Measurements from ENCODE around the gene MC3R.
"Not testable (repeated sequence)": the region's sequence is repeated elsewhere in the genome, so short reads cannot be mapped to it uniquely, and the experiment has no call there.

Gene MC3R

GRCh38 chr20:56247954-56248782 is at the start of gene MC3R:
Gene MC3R (plus strand): TSS chr20:56248732. CDS start chr20:56248844, 112 bp downstream.
- peak; percentile 13 to 26 for DNase-seq

GRCh38 chr20:56200456-56200855 is 48.1 kb upstream of the MC3R start:
- no peak for DNase-seq

- DNase-seq, result no peak
Observed at GRCh38 chr20:56202493-56203077, 45.9 kb upstream of the MC3R start.

GRCh38 chr20:56204206-56204605 is 44.3 kb upstream of the MC3R start:
- no peak for DNase-seq

- no peak for DNase-seq
Observed at GRCh38 chr20:56205346-56205745, 43.2 kb upstream of the MC3R start.

- no peak for DNase-seq
Observed at GRCh38 chr20:56207656-56208055, 40.9 kb upstream of the MC3R start.

- no peak for DNase-seq
Observed at GRCh38 chr20:56208121-56208520, 40.4 kb upstream of the MC3R start.

- no peak for DNase-seq
Observed at GRCh38 chr20:56211051-56211450, 37.5 kb upstream of the MC3R start.

- no peak for DNase-seq
Observed at GRCh38 chr20:56212091-56212490, 36.4 kb upstream of the MC3R start.

- DNase-seq, result no peak
Observed at GRCh38 chr20:56213321-56213720, 35.2 kb upstream of the MC3R start.

- no peak for DNase-seq
Observed at GRCh38 chr20:56215115-56215514, 33.4 kb upstream of the MC3R start.

GRCh38 chr20:56217829-56218228 is 30.7 kb upstream of the MC3R start:
- DNase-seq, result no peak

GRCh38 chr20:56221186-56221585 is 27.3 kb upstream of the MC3R start:
- DNase-seq, result not testable (repeated sequence)

GRCh38 chr20:56222201-56222600 is 26.3 kb upstream of the MC3R start:
- DNase-seq, result no peak

- no peak for DNase-seq
Observed at GRCh38 chr20:56222945-56223344, 25.6 kb upstream of the MC3R start.

GRCh38 chr20:56223352-56223751 is 25.2 kb upstream of the MC3R start:
- DNase-seq, result no peak

- no peak for DNase-seq
Observed at GRCh38 chr20:56228021-56228420, 20.5 kb upstream of the MC3R start.

GRCh38 chr20:56229812-56230211 is 18.7 kb upstream of the MC3R start:
- no peak for DNase-seq

GRCh38 chr20:56234110-56234509 is 14.4 kb upstream of the MC3R start:
- no peak for DNase-seq

GRCh38 chr20:56237335-56237734 is 11.2 kb upstream of the MC3R start:
- no peak for DNase-seq

GRCh38 chr20:56244259-56244658 is 4.3 kb upstream of the MC3R start:
- no peak for DNase-seq

- DNase-seq, result no peak
Observed at GRCh38 chr20:56245761-56246160, 2.8 kb upstream of the MC3R start.

- DNase-seq, result no peak
Observed at GRCh38 chr20:56249244-56249955, 868 bp downstream of the MC3R start.

- DNase-seq, result no peak
Observed at GRCh38 chr20:56249956-56250355, 1.4 kb downstream of the MC3R start.

Measured in CD4-positive, alpha-beta T cell treated with Interleukin-1 beta for 1 hour (primary cell).